GM18873 (cell line): ENCODE measurements around the gene NFASC.

ENCODE experiments used
- ATAC-seq: cut with Tn5 transposase; IDR thresholded peaks from one replicate; pipeline ENCODE4 v1.9.1; 2021; ENCODE audit warnings: mild to moderate bottlenecking, moderate library complexity, moderate number of reproducible peaks; ENCODE audit not compliant: unreplicated experiment, low FRiP score

The NFASC gene

DNA sequence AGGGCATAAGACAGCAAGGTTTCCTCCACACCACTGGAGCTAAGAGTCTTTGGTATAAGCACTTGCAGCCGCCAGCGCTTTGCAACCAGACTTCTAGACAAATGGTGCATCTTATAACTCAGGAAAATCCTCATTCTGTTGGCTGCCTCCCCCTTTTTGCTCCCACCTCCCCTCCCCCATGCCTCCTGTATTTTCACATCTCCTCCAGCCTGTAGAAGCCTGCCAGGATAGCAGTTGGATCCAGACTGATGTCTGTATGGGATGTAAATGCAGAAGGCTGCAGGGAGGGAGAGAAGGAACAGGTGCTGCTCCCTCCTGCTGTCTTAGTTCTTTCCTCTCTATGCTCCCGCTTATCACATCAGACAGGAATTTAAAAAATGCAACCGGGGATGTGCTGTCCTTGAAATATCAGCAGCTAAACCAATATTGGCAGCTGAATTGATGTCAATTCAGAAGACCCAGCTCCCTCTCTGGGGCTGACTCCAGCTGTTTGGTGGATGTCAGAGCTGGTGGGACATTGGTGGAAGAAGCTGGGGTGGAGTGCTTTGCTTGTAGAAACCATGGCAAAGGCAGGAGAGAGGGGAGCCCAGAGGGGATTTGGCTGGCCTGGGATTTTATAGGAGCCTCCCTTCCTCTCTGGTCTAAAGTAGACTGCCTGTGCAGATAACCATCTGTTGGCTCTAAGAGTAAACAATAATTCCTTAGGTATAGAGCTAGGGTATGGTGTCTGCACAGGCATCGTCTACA, 53.5 kb downstream of the NFASC start:
- ATAC-seq = no peak

DNA sequence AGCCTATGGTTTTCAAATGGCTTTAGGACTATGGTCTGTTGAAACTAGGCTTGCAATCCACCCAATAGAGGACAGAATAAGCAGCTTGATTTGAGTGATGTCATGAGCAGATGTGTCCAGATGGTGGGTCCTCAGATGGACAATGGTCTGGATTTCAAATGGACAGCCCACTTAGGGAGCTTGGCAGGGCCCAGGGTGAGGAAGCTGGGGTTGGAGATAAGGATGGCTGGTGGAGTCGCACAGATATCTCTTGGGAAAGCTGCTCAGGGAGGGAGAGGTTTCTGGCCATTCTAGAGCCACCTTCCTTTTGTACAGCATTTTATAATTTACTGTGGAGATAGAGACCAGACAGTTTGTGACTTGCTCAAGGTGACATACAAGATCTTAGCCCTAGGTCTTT, 55.0 kb downstream of the NFASC start:
- ATAC-seq = no peak

DNA sequence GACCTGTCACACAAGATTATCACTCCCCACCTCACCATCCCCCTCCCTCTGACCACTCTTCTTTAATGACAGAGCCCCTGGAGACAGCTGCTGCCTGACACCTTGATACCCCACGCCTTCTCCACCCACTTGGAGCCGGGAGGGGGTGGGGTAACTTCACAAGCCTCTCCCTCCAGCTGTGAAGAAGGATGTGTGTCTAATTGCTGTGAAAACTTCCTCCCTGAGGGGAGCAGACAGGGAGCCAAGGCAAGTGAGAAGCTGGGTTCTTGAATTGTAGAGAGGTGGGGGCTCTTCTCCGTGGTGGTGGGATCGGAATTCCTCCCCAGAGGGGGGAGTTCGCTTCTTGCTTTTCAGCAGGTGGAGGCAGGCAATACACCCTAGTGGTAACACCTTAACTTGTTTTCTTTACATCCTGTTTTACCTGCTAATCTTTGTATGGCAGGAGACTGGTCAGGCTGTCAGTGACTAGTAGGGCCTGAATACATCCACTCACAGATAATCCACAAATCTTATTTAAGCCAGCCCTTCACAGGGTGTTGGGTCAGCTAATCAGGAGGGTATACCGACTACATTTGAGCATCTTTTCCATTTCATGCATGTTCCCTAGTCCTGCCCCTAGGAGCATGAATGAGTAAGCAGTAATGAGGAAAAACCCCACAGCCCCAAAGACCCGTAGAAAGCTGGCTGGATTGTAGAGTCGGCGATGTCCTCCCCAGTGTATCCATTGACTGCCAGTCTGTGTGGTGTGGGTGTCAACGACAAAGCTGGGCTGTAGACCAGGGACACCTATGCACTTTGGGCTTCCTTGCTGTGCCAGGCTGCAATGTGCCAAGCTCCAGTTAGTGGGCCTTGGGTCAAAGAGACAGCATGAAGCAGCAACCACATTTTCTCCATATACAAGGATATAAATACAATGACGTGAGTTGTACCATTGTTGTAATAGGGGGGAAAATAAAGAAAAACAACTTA, 57.3 kb downstream of the NFASC start:
- ATAC-seq = no peak

DNA sequence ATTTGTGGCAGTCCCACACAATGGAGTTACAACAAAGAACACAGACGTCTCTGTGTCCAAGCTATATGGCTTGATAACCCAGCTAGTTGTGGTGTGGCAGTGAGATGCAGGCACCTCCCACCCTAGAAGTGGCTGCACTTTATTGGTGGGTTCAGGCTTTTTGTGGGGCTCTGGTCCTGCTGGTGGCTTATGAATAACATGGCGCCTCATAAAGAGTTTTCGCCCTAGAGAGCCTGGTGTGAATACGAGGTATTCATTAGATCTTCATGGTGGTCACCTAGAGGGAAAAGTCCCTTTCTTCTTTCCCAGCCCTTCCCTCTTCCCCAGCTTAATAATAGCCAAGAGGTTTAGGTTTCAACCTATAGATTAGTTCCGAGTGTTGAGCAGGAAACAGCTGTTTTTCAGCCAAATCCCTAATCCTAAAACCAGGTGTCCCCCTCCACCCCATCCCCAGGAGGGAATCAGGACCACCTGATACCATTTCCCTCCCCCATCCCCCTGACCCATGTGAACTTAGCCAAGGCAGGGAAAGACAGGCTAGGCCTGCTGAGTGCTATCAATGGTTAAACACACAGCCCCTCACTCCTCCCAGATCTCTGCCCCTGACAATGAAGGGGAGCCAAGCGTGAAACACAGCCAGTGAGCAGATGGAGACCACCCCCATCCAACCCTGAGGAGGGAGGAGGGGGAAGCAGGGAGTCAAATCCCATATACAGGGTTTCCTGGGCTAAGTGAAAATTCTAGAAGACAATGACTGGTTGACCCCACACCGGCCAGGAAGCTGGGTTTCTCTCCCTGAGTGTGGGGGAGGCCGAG, 58.2 kb downstream of the NFASC start:
- ATAC-seq = no peak

DNA sequence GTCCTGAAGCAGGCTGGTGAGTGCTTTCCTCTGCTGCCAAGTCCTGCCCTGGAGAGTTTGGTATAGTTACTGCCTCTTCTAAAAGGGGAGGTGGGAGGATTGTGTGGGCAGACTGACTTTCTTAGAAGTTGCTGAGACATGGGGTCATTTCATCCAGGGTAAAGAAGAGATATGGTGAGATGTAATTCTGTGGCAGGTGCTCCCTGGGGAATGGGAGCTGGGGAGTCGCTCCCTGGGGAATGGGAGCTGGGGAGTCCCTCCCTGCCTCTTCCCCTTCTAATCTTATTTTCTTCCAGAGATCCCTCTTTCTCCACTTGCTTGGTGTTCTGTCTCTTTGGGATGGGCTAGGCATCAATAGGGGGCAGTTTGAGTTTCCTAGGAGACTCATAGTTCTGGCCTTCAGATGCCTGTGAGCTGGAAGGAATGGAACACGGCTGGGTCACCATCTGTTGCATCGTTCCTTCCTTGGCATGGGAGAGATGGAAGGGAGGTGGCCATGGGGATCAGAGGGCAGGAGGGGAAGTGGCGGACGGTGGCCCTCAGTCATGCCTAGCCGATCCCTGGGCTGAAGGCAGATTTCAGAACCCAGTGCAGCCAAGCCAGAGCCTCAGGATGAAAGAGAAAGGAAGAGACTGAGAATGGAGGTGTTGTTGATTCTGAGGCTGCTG, 59.0 kb downstream of the NFASC start:
- ATAC-seq = no peak

DNA sequence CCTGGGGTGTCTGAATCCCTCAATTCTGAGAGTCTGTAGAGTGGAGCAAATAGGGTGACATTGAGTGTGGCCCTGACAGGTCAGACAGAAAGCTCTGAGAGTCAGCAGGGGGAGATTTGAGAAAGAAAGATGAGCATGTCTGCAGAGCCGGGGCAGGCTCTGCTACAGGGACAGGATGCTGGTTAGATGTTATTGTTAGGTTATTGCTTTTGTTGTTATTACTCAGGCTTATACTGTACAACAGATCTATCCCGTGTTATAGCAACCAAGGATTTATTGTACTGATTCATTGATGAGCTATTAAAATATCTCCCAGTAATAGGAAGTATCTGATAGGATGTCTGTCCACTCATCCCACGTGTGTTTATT, 59.5 kb downstream of the NFASC start:
- no peak for ATAC-seq

DNA sequence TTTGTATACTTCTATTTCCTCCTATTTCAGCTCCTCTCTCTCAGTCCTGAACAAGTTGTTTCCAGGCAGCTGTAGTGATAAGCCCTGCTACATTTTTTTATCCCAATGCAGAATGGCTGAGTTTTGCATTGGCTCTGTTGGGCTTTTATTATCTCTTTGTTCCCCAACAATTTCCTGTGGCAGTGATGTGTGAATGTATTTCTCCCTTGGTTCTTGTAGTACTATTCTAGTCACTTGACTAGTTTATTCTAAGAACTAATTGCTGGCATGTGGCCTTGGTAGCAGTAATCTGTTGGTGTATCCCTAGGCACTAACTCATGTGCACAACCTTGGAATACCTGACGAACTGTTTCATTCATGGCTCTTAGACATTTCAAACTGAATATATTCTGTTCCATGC, 60.7 kb downstream of the NFASC start:
- ATAC-seq = no peak

DNA sequence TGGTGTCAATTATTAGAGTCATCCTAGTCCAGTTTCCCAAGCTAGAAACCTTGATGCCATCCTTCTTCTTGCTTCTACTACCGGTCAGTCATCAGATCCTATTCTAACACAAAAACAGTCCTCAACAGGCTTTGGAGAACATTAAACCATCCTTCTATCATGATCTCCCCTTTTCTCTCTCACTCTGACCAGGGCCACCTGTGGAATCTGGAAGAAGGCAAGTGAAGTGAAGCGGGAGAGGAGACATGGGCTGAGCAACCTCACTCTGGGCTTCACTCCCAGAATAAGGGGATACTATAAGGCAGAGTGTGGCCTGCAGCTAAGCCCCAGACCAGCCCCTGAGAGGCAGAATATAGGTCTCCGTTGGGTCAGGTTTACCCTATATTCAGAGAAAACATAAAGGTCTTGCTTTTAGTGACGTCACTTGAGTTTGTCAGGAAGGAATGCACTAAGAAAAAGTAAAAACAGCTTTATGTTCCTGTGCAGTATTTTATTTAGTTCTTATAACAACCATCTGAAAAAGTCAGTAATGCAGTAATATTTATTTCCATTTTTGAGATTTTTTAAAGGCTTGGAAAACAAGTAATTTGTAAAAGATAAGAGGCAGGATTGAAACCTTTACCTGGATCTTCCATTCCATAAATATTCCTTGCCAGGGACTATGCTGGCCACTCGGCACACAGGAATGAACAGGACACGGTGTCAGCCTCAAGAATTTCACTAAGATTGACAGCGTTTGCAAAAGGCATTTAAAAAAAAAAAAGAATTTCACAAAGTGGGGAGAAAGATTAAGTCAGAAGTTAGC, 61.3 kb downstream of the NFASC start:
- ATAC-seq = no peak

DNA sequence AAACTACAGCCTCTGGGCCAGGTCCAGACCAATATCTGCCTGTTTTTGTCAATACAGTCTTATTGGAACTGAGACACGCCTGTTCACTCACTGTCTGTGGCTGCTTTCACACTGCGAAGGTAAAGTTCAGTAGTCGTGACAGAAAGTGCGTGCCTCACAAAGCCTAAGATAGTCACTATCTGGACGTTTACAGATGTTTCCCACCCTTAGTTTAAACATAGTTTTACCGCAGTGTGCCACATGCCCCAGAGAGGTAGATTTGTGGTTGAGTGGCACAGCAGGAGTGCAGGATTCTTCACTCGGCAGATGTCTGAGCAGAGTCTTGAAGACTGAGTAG, 61.9 kb downstream of the NFASC start:
- ATAC-seq = no peak

DNA sequence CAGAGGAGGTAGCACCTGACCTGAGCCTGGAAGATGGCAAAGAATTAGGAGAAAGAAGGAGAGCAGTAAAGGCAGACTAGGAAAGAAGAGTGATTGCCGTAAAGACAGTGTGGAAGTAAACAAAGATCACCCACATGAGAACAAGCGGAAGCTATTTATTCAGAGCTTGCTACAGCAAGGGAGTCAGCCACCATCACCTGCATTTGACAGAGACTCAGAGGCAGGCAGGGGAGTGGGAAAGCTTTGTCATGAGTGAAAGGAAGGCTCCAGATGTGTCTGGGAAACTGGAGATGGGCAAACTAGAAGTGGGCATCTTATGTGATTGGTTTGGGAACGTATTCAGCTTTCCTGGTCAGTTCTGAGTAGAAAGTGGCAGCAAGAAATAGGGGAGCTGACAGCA, 64.5 kb downstream of the NFASC start:
- ATAC-seq = no peak

DNA sequence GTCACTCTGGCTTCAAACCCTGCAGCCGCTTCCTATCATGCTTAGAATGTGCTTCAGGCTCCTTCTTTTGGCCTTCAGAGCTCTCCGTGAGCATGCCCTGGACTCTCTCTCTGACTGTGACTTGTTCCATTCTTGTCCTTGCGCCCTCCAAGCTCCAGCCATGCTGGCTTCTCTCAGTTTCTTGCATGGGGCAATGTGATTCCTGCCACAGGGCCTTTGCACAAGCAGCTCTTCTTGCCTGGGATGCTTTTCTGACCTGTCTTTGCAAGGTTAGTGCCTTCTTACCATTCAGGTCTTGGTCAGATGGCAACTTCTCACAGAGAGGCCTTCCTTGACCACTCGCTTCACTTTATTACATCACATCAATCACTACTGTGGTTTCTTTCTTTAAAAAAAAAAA, 66.1 kb downstream of the NFASC start:
- ATAC-seq = no peak

DNA sequence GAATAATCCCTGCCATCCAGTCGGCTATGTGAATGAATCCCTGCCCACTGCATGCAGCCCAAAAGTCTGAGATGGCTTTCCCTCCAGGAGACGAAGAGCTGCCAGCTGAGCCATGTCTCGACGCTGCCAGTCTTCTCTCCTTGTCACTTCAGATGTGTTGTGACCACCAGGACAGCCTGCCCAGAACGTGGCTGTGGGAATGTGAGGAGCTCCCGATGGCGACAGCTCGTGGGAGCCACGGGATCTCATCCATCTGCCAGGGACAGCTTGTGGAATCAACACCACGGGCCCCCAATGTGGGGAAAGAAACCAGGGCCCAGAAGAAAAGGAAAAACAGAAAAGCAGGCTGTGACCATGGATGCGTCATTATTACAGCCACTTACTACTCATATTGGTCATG, 67.2 kb downstream of the NFASC start:
- ATAC-seq = no peak

DNA sequence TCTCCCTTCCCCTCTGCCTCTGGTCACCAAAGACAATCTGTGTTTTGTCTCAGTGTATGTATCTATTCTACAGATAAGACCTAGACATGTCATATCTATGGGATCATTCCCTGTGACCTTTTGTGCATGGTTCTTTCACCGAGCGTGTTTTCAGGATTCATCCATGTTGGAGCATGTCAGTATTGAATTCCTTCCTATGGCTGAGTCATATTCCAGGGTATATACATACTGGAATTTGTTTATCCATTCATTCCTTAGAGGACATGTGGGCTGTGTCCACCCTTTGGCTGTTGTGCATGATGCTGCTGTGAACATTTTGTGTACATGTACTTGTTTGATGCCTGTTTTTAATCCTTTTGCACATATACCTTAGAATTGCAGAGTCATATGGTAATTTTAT, 69.9 kb downstream of the NFASC start:
- no peak for ATAC-seq

DNA sequence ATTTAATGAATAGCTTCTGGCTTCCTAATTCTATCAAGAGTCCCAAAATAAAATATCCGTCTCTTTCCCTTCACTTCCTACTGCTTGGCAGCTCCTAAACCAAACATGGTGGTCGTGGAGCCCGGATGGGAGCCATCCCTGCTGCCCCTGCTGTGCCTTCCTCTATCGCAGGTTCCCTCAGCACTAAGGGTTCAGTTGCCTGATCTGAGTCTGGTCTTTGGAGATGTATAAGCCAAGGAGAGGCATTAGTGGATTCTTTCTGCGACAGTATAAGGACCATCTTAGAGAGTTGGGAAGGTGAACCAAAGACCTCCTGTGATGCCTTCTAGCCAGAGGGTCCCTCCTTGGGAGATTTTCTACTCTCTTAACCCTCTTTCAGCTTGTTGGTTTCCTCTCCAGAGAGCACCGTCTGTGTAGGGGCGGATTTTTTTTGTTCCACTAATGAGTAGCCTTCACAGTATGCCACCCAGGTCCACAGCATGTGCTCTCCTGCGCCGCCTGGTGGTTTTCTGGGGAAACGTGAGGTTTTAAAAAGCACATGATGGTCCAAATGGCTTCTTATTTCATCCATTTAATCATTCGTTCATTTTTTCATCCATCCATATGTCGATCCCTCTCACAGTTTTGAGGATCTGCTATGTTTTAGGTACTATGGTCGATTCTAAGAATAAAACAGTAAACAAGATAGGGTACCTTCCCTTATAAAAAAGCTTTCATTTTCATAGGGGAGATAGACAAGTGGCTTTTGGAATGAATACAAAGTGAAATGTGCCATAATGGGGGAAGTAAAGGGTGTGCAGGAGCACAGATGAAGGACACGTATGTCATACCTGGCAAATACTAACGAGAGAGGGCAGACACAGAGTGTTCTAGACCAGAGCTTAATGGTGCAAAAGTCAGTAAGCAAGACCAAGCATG, 71.0 kb downstream of the NFASC start:
- no peak for ATAC-seq

DNA sequence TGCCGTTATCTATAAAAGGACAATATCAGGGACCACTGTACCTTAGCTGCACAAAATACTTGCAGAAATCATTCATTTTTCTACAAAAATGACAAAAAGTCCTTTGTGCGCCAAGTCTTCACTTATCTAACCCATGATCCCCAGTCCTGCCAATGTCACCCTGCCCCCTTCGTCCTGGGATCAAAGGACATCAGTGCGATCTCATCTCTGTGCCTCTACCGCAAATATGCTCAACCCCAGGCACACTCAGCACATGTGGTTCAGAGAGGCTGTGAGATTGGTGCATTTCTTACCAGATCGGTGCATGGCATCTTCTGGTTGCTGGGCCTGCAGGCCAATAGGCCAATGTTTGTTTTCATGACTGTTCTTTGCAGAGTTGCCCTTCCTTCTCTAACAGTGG, 72.8 kb downstream of the NFASC start:
- no peak for ATAC-seq

DNA sequence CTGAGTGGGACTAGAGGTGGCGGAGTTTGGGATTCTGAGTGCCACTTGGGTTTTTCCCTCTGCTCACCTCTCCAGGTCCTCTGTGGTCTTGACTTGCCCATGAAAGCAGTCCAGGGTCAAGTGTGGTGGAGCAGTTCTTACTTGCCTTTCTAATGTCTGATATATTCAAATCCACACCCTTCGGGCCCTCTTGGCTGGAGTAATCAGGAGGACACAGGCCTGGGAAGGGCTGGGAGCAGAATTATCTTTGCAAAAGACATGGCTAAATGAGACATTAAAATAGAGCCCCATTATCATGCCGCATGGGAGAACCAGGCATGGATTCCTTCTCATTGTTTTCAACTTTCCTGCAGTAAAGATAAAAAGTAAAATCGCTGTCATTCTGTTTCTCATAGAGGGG, 74.0 kb downstream of the NFASC start:
- no peak for ATAC-seq

DNA sequence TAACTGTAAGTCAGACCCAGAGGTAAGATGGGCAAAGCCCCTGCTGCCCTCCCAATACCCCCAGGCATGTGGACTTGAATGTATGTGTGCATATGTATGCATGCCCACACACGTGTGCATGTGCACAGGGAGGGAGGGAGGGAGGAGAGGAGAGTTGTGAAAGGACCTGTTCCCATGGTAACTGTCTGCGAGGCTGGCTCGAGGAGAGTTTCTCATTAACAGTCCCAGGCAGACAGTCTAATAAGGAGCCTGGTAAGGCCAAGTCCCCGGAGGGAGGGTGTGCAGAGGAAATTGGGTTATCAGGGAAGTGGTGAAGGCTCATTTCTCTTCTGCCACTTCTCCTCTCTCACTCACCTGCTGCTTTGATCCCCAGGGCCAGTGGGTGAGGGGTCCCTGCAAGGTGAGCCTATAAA, 74.9 kb downstream of the NFASC start:
- no peak for ATAC-seq

DNA sequence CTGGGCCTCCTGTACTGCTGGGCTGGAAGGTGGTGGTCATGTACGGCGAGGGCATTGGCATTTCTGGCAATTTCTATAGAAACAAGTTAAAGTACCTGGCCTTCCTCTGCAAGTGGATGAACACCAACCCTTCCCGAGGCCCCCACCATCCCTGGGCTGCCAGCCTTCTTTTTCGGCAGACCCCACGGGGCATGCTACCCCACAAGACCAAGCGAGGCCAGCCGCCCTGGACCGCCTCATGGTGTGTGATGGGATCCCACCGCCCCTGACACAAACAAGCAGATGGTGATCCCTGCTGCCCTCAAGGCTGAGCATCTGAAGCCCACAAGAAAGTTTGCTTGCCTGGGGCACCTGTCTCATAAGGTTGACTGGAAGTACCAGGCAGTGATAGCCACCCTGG, 76.0 kb downstream of the NFASC start:
- no peak for ATAC-seq

DNA sequence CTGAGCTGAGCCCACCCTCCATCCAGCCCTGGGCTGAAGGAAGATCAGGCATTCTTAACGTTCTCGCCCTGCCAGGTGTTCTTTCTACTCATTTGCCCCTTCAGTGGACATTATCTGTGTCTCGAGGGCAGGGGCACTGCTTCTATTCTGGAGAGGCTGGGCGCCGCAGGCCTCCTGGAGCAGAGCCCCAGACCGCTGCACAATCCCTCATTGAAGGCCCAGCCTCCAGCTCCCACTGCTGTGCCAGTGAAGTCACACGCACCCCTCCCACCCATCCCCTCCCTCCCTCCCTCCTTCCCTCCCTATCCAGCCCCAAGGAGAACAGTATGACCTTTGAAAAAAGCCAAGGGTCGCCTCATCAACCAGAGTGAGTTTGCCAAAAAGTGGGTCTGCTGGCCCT, 76.7 kb downstream of the NFASC start:
- ATAC-seq = no peak
